Right lung (tissue), 5 donors: ENCODE results near the gene ECE1. TPM values are rescaled to one million over a fixed set of nuclear protein-coding genes. Genes with fewer than 3 reads are reported as not detected.
"Not testable (repeated sequence)": the region's sequence is repeated elsewhere in the genome, so short reads cannot be mapped to it uniquely, and the experiment has no call there.

ENCODE experiments used
- DNase-seq, 2 donors: peaks; one replicate each; pipeline ENCODE4 v3.0.0-alpha.2; 2013
- polyA plus RNA-seq, 5 donors: library from polyadenylated mRNA; unstranded; fragments of 120-200 nt; gene quantifications; one replicate each; pipeline versions ENCODE4 v1.2.1 to v1.2.3, GENCODE V29; 2013; ENCODE audit warnings: inconsistent platforms in 1 of 5, low replicate concordance in 1 of 5; ENCODE audit not compliant: insufficient read length in 5 of 5, insufficient read depth in 1 of 5

The ECE1 gene
- polyA plus RNA-seq, 5 donors: 62.3 to 85.2 (median 80.4) TPM

GRCh38 chr1:21233490-21233889, 56.8 kb downstream of the ECE1 start:
- DNase-seq: no peak

- DNase-seq: peak; percentile 39 to 61
Observed at GRCh38 chr1:21232044-21232443, 58.2 kb downstream of the ECE1 start.

GRCh38 chr1:21229246-21230000, 60.8 kb downstream of the ECE1 start:
- DNase-seq: no peak

GRCh38 chr1:21228224-21228623, 62.0 kb downstream of the ECE1 start:
- not testable (repeated sequence) for DNase-seq

- no peak for DNase-seq
Observed at GRCh38 chr1:21225065-21225464, 65.2 kb downstream of the ECE1 start.

- no peak for DNase-seq
Observed at GRCh38 chr1:21220815-21221214, 69.4 kb downstream of the ECE1 start.

- DNase-seq: no peak
Observed at GRCh38 chr1:21219674-21220073, 70.6 kb downstream of the ECE1 start.

GRCh38 chr1:21217812-21218596, 72.3 kb downstream of the ECE1 start:
- no peak for DNase-seq

GRCh38 chr1:21216835-21217811, 73.1 kb downstream of the ECE1 start:
- DNase-seq: no peak

GRCh38 chr1:21212126-21212525, 78.1 kb downstream of the ECE1 start:
- no peak for DNase-seq

- not testable (repeated sequence) for DNase-seq
Observed at GRCh38 chr1:21208137-21208700, 82.0 kb downstream of the ECE1 start.

- no peak for DNase-seq
Observed at GRCh38 chr1:21206117-21206516, 84.1 kb downstream of the ECE1 start.

GRCh38 chr1:21205416-21205815, 84.8 kb downstream of the ECE1 start:
- no peak for DNase-seq

- DNase-seq: no peak
Observed at GRCh38 chr1:21201650-21202049, 88.6 kb downstream of the ECE1 start.

GRCh38 chr1:21201238-21201637, 89.0 kb downstream of the ECE1 start:
- not testable (repeated sequence) for DNase-seq

GRCh38 chr1:21200767-21201166, 89.5 kb downstream of the ECE1 start:
- DNase-seq: no peak

GRCh38 chr1:21198929-21199328, 91.3 kb downstream of the ECE1 start:
- no peak for DNase-seq

GRCh38 chr1:21192871-21193270, 97.4 kb downstream of the ECE1 start:
- DNase-seq: no peak

GRCh38 chr1:21192284-21192683, 98.0 kb downstream of the ECE1 start:
- DNase-seq: no peak

- not testable (repeated sequence) for DNase-seq
Observed at GRCh38 chr1:21190771-21191170, 99.5 kb downstream of the ECE1 start.

- DNase-seq: no peak
Observed at GRCh38 chr1:21189906-21190500, 100.3 kb downstream of the ECE1 start.
